Hepatocyte (in vitro differentiated cells): ENCODE data around the gene NME8.

Experiments used
- EZH2 ChIP-seq: fragments of 200-600 bp; sonication (generic); IDR thresholded peaks from 2 replicates; pipeline ENCODE4 v1.6.1; 2016; ENCODE audit warnings: antibody characterized with exemption, mild to moderate bottlenecking, borderline replicate concordance
- EZH2phosphoT487 ChIP-seq: fragments of 200-600 bp; sonication (generic); IDR thresholded peaks from one replicate; pipeline ENCODE4 v1.6.1; 2018; ENCODE audit warnings: antibody characterized with exemption, mild to moderate bottlenecking, low read depth, moderate library complexity; ENCODE audit not compliant: unreplicated experiment, severe bottlenecking
- TF ChIP-seq, protein P1 (sequence below): fragments of 200-600 bp; sonication (generic); IDR thresholded peaks from 2 replicates; pipeline ENCODE4 v1.5.1; 2016; ENCODE audit warnings: antibody characterized with exemption, mild to moderate bottlenecking; ENCODE audit not compliant: poor library complexity

GRCh38 chr7:37945336-37945735 lies 96.9 kb downstream of the NME8 start:
- TF ChIP-seq, protein P1, sequence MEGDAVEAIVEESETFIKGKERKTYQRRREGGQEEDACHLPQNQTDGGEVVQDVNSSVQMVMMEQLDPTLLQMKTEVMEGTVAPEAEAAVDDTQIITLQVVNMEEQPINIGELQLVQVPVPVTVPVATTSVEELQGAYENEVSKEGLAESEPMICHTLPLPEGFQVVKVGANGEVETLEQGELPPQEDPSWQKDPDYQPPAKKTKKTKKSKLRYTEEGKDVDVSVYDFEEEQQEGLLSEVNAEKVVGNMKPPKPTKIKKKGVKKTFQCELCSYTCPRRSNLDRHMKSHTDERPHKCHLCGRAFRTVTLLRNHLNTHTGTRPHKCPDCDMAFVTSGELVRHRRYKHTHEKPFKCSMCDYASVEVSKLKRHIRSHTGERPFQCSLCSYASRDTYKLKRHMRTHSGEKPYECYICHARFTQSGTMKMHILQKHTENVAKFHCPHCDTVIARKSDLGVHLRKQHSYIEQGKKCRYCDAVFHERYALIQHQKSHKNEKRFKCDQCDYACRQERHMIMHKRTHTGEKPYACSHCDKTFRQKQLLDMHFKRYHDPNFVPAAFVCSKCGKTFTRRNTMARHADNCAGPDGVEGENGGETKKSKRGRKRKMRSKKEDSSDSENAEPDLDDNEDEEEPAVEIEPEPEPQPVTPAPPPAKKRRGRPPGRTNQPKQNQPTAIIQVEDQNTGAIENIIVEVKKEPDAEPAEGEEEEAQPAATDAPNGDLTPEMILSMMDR = no peak
- TF ChIP-seq EZH2 (no peak), EZH2phosphoT487 (no peak)
